Neural cell (in vitro differentiated cells): Measurements from ENCODE around the gene PTEN. TPM values are rescaled to one million over a fixed set of nuclear protein-coding genes. Genes with fewer than 3 reads are reported as not detected.

Experiments
- H2AFZ ChIP-seq: fragments of 200-600, 300-800 bp; sonication (generic), shearing (Covaris generic); 2 replicates; pipeline ENCODE4 v1.6.0; 2014; ENCODE audit warnings: low read depth, mild to moderate bottlenecking, antibody characterized with exemption, low read length, moderate library complexity
- H3F3A ChIP-seq: fragments of 200-600 bp; shearing (Covaris generic); 2 replicates; pipeline ENCODE4 v1.6.1; 2016; ENCODE audit warnings: mild to moderate bottlenecking, moderate library complexity, mixed read lengths, antibody characterized with exemption, low read length; ENCODE audit not compliant: insufficient read depth, poor library complexity, severe bottlenecking
- H3K27ac ChIP-seq: fragments of 200-600, 300-800 bp; sonication (generic), shearing (Covaris generic); 2 replicates; pipeline ENCODE4 v1.5.1; 2014; ENCODE audit warnings: mild to moderate bottlenecking, low read length, moderate library complexity
- H3K27me3 ChIP-seq: fragments of 300-800, 200-600 bp; sonication (generic), shearing (Covaris generic); 2 replicates; pipeline ENCODE4 v1.6.0; 2014; ENCODE audit warnings: mild to moderate bottlenecking, low read depth, low read length, moderate library complexity; ENCODE audit not compliant: insufficient read depth
- H3K36me3 ChIP-seq: fragments of 300-800, 200-600 bp; sonication (generic), shearing (Covaris generic); 2 replicates; pipeline ENCODE4 v1.5.1; 2014; ENCODE audit warnings: mild to moderate bottlenecking, antibody characterized with exemption, low read length, moderate library complexity; ENCODE audit not compliant: insufficient read depth
- H3K4me2 ChIP-seq: fragments of 300-800, 200-600 bp; sonication (generic), shearing (Covaris generic); 2 replicates; pipeline ENCODE4 v1.6.0; 2014; ENCODE audit warnings: mild to moderate bottlenecking, low read length
- H3K4me3 ChIP-seq: fragments of 300-800, 200-600 bp; sonication (generic), shearing (Covaris generic); 2 replicates; pipeline ENCODE4 v1.5.1; 2014; ENCODE audit warnings: mild to moderate bottlenecking, low read length, moderate library complexity
- H3K79me2 ChIP-seq: fragments of 200-600 bp; shearing (Covaris generic); replicated peaks from 2 replicates; pipeline ENCODE4 v1.6.0; 2014; ENCODE audit warnings: mild to moderate bottlenecking, low read length, moderate library complexity; ENCODE audit not compliant: insufficient read depth
- H3K9ac ChIP-seq: fragments of 300-800, 200-600 bp; sonication (generic), shearing (Covaris generic); 2 replicates; pipeline ENCODE4 v1.6.1; 2016; ENCODE audit warnings: mild to moderate bottlenecking, low read length, mixed read lengths
- H3K9me2 ChIP-seq: fragments of 200-600 bp; shearing (Covaris generic); 2 replicates; pipeline ENCODE4 v1.6.1; 2016; ENCODE audit warnings: mild to moderate bottlenecking, low read length, mixed read lengths; ENCODE audit not compliant: insufficient read depth
- H3K9me3 ChIP-seq: fragments of 200-600, 300-800 bp; sonication (generic), shearing (Covaris generic); 2 replicates; pipeline ENCODE4 v1.6.1; 2016; ENCODE audit warnings: mild to moderate bottlenecking, mixed run types, low read length, moderate library complexity, mixed read lengths
- H4K20me1 ChIP-seq: fragments of 200-600 bp; shearing (Covaris generic); 2 replicates; pipeline ENCODE4 v1.6.1; 2016; ENCODE audit warnings: mild to moderate bottlenecking, mixed run types; ENCODE audit not compliant: insufficient read depth
- CTCF ChIP-seq: fragments of 450-650 bp; IDR thresholded peaks from 2 replicates; pipeline ENCODE4 v1.5.1; 2014; ENCODE audit warnings: antibody characterized with exemption, mild to moderate bottlenecking, moderate library complexity; ENCODE audit not compliant: poor library complexity, severe bottlenecking
- EP300 ChIP-seq: fragments of 450-650 bp; conservative IDR thresholded peaks from 2 replicates; pipeline ENCODE4 v1.6.1; 2014; ENCODE audit warnings: antibody characterized with exemption, mild to moderate bottlenecking, moderate library complexity; ENCODE audit not compliant: poor library complexity, severe bottlenecking
- EZH2 ChIP-seq: fragments of 200-600, 300-800 bp; shearing (Covaris generic), sonication (generic); IDR thresholded peaks from 2 replicates; pipeline ENCODE4 v1.6.1; 2014; ENCODE audit warnings: antibody characterized with exemption, low read length, borderline replicate concordance, mild to moderate bottlenecking; ENCODE audit not compliant: insufficient read depth, poor library complexity, severe bottlenecking
- MXI1 ChIP-seq: fragments of 450-650 bp; conservative IDR thresholded peaks from 2 replicates; pipeline ENCODE4 v1.6.1; 2014; ENCODE audit warnings: antibody characterized with exemption, mild to moderate bottlenecking; ENCODE audit not compliant: poor library complexity, severe bottlenecking
- POLR2AphosphoS5 ChIP-seq: IDR thresholded peaks from 2 replicates; pipeline ENCODE4 v1.6.1; 2012
- RAD21 ChIP-seq: fragments of 450-650 bp; conservative IDR thresholded peaks from 2 replicates; pipeline ENCODE4 v1.6.1; 2014; ENCODE audit warnings: antibody characterized with exemption, mild to moderate bottlenecking, moderate library complexity
- REST ChIP-seq: IDR thresholded peaks from 2 replicates; pipeline ENCODE4 v1.6.1; 2012; ENCODE audit warnings: borderline replicate concordance
- SMC3 ChIP-seq: fragments of 450-650 bp; conservative IDR thresholded peaks from 2 replicates; pipeline ENCODE4 v1.6.1; 2014; ENCODE audit warnings: antibody characterized with exemption, mild to moderate bottlenecking, moderate library complexity; ENCODE audit not compliant: poor library complexity
- TAF1 ChIP-seq: IDR thresholded peaks from 2 replicates; pipeline ENCODE4 v1.6.1; 2012; ENCODE audit warnings: low read depth
- polyA plus RNA-seq: library from polyadenylated mRNA; depleted of rRNA; stranded (reverse); fragments of >200 nt; gene quantifications from 2 replicates; pipeline ENCODE4 v1.2.3, GENCODE V29; 2014

The PTEN gene
- polyA plus RNA-seq, 1 donor from 2014 or later: 47.3 TPM

- Histone ChIP-seq H3K27ac (no peak overlapping the region), H3K9me2 (no peaks in the 10 kb centered on the region), H3K79me2 (no peaks in the 10 kb centered on the region), H4K20me1 (no peaks in the 10 kb centered on the region), H3K9me3 (no peaks in the 10 kb centered on the region), H3K4me2 (no peak overlapping the region), H3K27me3 (no peaks in the 10 kb centered on the region), H3K9ac (no peak overlapping the region), H2AFZ (no peak overlapping the region), H3F3A (no peaks in the 10 kb centered on the region), H3K36me3 (no peaks in the 10 kb centered on the region), H3K4me3 (no peak overlapping the region)
- TF ChIP-seq EZH2 (no peak), POLR2AphosphoS5 (no peak), CTCF (no peak), TAF1 (no peak), EP300 (no peak), MXI1 (no peak), SMC3 (no peak), RAD21 (no peak), REST (no peak)
Measured at GRCh38 chr10:87979847-87980246, 116.4 kb downstream of the PTEN start.

- no peaks in the 10 kb centered on the region for H3K9me2 ChIP-seq
- H3K27me3 ChIP-seq: no peaks in the 10 kb centered on the region
- TF ChIP-seq RAD21: no peak
- no peak for TF ChIP-seq POLR2AphosphoS5
- no peaks in the 10 kb centered on the region for H3K79me2 ChIP-seq
- no peaks in the 10 kb centered on the region for H3K36me3 ChIP-seq
- no peaks in the 10 kb centered on the region for H4K20me1 ChIP-seq
- no peaks in the 10 kb centered on the region for H3F3A ChIP-seq
- H3K9me3 ChIP-seq: no peaks in the 10 kb centered on the region
- no peak overlapping the region for H3K4me3 ChIP-seq
- no peak overlapping the region for H3K27ac ChIP-seq
- no peak overlapping the region for H3K9ac ChIP-seq
- H2AFZ ChIP-seq: no peak overlapping the region
- no peak overlapping the region for H3K4me2 ChIP-seq
Measured at GRCh38 chr10:87983716-87984115, 120.3 kb downstream of the PTEN start.

- H3K9me2 ChIP-seq: no peaks in the 10 kb centered on the region
Measured at GRCh38 chr10:87987206-87987605, 123.8 kb downstream of the PTEN start.

More at GRCh38 chr10:87987206-87987605, 123.8 kb downstream of the PTEN start:
- Histone ChIP-seq H3K27ac (no peak overlapping the region), H3K9ac (no peak overlapping the region), H3K4me2 (no peak overlapping the region), H3K79me2 (no peaks in the 10 kb centered on the region), H2AFZ (no peak overlapping the region), H4K20me1 (no peaks in the 10 kb centered on the region), H3K9me3 (no peaks in the 10 kb centered on the region), H3K4me3 (no peak overlapping the region), H3F3A (no peaks in the 10 kb centered on the region), H3K36me3 (no peaks in the 10 kb centered on the region), H3K27me3 (no peaks in the 10 kb centered on the region)
- TF ChIP-seq SMC3 (no peak), EP300 (no peak), CTCF (no peak), REST (no peak), TAF1 (no peak), RAD21 (no peak), MXI1 (no peak), EZH2 (no peak), POLR2AphosphoS5 (no peak)
